Nephron (organoid): ENCODE results near the gene ELMO1.

ENCODE experiments used
- H3K27ac Mint-ChIP-seq, 3 experiments: 2 replicates each; pipeline ENCODE4 v1.8.0; 2020; ENCODE audit warnings: mixed read lengths in 3 of 3, mild to moderate bottlenecking in 2 of 3, moderate library complexity in 1 of 3
- H3K27me3 Mint-ChIP-seq: 2 replicates; pipeline ENCODE4 v1.8.0; 2021; ENCODE audit warnings: low read depth, mild to moderate bottlenecking, moderate library complexity, mixed read lengths
- H3K36me3 Mint-ChIP-seq: 2 replicates; pipeline ENCODE4 v1.8.0; 2020; ENCODE audit warnings: low read depth, mixed read lengths
- H3K4me1 Mint-ChIP-seq: 2 replicates; pipeline ENCODE4 v1.8.0; 2020; ENCODE audit warnings: mixed read lengths
- H3K4me3 Mint-ChIP-seq, 3 experiments: 2 replicates each; pipeline ENCODE4 v1.8.0; 2020; ENCODE audit warnings: mild to moderate bottlenecking in 3 of 3, mixed read lengths in 3 of 3, moderate library complexity in 2 of 3
- H3K9me3 Mint-ChIP-seq: 2 replicates; pipeline ENCODE4 v1.8.0; 2020; ENCODE audit warnings: mixed read lengths
- TF ChIP-seq, protein P1 (sequence below), 3 experiments: fragments of 200-600 bp; sonication (generic); IDR thresholded peaks; one replicate each; pipeline ENCODE4 v1.5.0; 2021; ENCODE audit warnings: antibody characterized with exemption in 3 of 3; ENCODE audit not compliant: unreplicated experiment in 3 of 3

Gene ELMO1

DNA sequence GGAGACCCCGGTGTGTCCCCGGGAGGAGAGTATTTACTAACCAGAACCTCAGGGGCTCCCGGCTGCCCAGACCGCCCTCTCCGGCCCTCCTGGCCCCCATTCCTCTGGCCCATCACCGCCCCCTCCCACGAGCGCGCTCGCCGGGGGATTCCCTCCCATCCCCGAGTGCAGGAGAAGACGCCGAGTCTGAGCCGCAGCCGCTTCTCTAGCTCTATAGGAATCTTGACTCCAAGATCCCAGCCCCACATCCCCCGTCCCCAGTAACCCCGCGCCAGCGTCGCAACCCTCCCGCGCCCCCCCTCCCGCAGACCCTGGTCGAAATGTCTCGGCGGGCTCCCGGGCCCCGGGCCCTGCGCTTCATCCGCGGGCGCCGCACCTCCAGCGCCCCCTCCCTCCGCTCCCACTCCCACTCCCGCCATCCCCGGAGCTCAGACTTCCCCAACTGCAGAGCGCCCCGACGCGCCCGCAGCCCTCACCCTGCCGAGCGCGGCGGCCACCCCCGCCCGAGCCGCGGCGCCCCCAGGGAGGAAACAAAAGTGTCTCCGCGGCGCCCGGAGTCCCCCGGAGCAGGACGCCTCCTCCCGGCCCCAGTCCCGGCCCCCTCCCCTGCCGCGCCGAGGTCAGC is 541 bp downstream of the ELMO1 start:
- Mint-ChIP-seq H3K9me3 (no peaks in the 10 kb centered on the region), H3K4me3 (peak overlapping the region; percentile 88 to 94 (median 93)), H3K4me1 (peaks cover 23% of the 10 kb centered on the region), H3K27ac (peak overlapping the region in 1 of 3 experiments; percentile 60), H3K36me3 (no peaks in the 10 kb centered on the region), H3K27me3 (peaks cover 70% of the 10 kb centered on the region)
- TF ChIP-seq, protein P1, sequence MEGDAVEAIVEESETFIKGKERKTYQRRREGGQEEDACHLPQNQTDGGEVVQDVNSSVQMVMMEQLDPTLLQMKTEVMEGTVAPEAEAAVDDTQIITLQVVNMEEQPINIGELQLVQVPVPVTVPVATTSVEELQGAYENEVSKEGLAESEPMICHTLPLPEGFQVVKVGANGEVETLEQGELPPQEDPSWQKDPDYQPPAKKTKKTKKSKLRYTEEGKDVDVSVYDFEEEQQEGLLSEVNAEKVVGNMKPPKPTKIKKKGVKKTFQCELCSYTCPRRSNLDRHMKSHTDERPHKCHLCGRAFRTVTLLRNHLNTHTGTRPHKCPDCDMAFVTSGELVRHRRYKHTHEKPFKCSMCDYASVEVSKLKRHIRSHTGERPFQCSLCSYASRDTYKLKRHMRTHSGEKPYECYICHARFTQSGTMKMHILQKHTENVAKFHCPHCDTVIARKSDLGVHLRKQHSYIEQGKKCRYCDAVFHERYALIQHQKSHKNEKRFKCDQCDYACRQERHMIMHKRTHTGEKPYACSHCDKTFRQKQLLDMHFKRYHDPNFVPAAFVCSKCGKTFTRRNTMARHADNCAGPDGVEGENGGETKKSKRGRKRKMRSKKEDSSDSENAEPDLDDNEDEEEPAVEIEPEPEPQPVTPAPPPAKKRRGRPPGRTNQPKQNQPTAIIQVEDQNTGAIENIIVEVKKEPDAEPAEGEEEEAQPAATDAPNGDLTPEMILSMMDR (IDR thresholded peaks at IDR 0.05; ENCODE audit: unreplicated experiment in 3 of 3), result no peak

DNA sequence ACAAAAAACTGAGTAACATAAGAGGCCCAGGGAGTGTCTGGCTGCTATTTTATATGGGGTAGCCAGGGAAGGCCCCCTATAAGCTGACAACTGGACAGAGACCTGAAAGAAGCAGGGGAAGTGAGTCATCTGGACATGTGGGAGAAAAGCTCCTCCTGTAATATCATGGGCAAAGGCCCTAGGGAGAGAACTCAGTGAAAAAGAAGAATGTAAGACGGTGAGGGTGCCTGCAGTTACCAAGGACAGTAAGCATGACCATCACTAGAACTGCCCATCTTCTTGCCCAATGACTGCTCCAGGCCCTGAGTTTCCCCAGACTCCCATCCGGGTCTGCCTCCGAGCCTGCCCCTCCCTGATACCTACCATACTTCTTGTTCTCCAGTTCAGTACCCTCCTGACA is 2.3 kb downstream of the ELMO1 start:
- peaks cover 23% of the 10 kb centered on the region for H3K4me1 Mint-ChIP-seq
- no peaks in the 10 kb centered on the region for H3K36me3 Mint-ChIP-seq
- TF ChIP-seq, protein P1 (IDR thresholded peaks at IDR 0.05; ENCODE audit: unreplicated experiment in 3 of 3), result no peak
- H3K27ac Mint-ChIP-seq, result no peak overlapping the region
- H3K4me3 Mint-ChIP-seq, result peak overlapping the region; percentile 88 to 93 (median 88)
- H3K9me3 Mint-ChIP-seq, result no peaks in the 10 kb centered on the region
- H3K27me3 Mint-ChIP-seq, result peaks cover 63% of the 10 kb centered on the region

DNA sequence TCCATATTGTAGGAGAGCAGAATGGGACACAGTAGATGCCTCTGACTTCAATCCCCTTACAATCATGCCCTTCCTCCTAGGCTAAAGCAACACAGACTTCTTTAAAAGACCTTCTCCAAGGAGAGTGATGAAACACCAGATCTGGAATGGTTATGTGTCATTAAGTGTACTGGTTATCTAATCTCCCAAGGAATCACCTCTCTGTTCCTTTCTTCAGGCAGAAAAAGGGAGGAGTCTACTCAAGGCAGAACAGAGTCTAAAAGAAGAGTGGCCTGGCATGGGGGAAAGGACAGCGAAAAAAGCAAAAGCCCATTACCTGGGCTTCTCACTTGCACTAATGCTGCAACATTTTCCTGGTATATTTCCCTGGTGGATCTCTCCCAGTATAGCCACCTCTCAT is 2.9 kb downstream of the ELMO1 start:
- H3K27ac Mint-ChIP-seq, result no peak overlapping the region
- H3K36me3 Mint-ChIP-seq, result no peaks in the 10 kb centered on the region
- TF ChIP-seq, protein P1 (IDR thresholded peaks at IDR 0.05; ENCODE audit: unreplicated experiment in 3 of 3), result no peak
- H3K9me3 Mint-ChIP-seq, result no peaks in the 10 kb centered on the region
- H3K4me3 Mint-ChIP-seq, result peak overlapping the region in 1 of 3 experiments; percentile 93
- peaks cover 27% of the 10 kb centered on the region for H3K4me1 Mint-ChIP-seq
- H3K27me3 Mint-ChIP-seq, result peaks cover 61% of the 10 kb centered on the region

DNA sequence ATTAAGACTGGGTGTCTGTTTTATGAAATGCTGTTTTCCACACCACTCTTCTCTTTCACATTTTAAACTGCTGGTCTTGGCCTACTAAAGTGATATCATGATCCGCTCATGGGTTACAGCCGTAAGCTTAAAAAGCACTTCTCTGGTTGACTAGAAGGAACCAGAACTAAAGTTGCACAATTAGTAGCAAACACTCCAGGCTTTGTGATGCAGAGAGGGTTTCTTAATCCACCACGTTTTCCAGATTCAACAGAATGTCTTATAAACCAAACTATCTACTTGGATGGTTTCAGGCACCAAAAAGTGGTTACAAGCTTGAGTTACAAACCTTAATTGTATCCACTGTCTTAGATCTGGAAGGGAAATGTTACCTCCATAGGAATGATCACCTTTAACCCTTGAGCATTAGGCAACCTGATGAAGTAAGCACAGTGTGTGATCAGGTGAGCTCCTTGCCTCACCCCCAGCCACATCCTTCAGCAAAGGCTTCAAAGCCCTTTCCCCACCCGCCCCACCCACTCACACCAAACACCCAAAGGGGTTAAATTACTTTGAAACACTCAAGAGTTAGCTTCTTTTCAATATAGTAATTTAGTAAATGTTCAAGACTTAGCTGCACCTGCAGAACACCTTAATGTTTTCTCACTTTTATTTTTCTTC is 3.5 kb downstream of the ELMO1 start:
- peaks cover 56% of the 10 kb centered on the region for H3K27me3 Mint-ChIP-seq
- peaks cover 29% of the 10 kb centered on the region for H3K4me1 Mint-ChIP-seq
- H3K36me3 Mint-ChIP-seq, result no peaks in the 10 kb centered on the region
- TF ChIP-seq, protein P1 (IDR thresholded peaks at IDR 0.05; ENCODE audit: unreplicated experiment in 3 of 3), result no peak
- H3K4me3 Mint-ChIP-seq, result no peak overlapping the region
- H3K27ac Mint-ChIP-seq, result no peak overlapping the region
- no peaks in the 10 kb centered on the region for H3K9me3 Mint-ChIP-seq

DNA sequence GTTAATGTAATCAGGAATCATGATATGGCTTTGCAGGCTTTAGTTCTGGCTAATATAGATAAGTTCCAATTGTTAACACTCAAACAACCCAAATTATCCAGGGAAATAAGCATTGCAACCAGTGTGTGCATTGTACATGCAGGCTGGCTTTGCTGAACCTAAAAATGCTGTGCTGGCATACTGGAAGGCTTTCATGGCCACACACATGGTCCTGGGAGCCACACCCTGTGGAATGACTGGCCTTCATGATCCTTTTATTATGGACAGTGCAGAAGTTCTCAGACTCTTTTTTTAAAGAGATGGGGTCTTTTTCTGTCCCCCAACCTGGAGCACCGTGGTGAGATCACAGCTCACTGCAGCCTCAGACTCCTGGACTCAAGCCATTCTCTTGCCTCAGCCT is 5.0 kb downstream of the ELMO1 start:
- TF ChIP-seq, protein P1 (IDR thresholded peaks at IDR 0.05; ENCODE audit: unreplicated experiment in 3 of 3), result no peak
- Mint-ChIP-seq H3K4me3 (no peak overlapping the region), H3K36me3 (no peaks in the 10 kb centered on the region), H3K27me3 (peaks cover 48% of the 10 kb centered on the region), H3K9me3 (no peaks in the 10 kb centered on the region), H3K27ac (no peak overlapping the region), H3K4me1 (peaks cover 19% of the 10 kb centered on the region)

DNA sequence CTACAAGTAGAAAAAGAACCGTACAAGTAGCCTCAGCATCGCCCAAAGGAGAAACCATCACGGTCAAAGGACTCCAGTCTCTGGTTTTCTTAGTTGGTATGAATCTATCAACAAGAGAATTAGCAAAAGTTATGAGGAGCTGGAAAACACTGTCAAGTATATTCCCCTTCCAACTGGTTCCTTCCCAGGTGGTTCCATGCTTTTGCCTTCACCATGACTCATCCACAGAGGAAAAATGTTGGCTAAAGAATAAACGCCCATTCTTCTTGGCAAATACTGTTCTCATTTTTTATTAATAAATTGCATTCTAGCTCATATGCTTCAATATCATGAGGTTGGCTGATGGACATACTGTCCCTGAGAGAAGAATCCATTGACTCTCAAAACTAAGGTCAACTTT is 6.4 kb downstream of the ELMO1 start:
- peaks cover 14% of the 10 kb centered on the region for H3K4me1 Mint-ChIP-seq
- H3K36me3 Mint-ChIP-seq, result no peaks in the 10 kb centered on the region
- peaks cover 39% of the 10 kb centered on the region for H3K27me3 Mint-ChIP-seq
- no peak overlapping the region for H3K4me3 Mint-ChIP-seq
- no peaks in the 10 kb centered on the region for H3K9me3 Mint-ChIP-seq
- H3K27ac Mint-ChIP-seq, result no peak overlapping the region
- TF ChIP-seq, protein P1 (IDR thresholded peaks at IDR 0.05; ENCODE audit: unreplicated experiment in 3 of 3), result no peak
